ENCODE data around the gene GINS2.

Gene GINS2

DNA sequence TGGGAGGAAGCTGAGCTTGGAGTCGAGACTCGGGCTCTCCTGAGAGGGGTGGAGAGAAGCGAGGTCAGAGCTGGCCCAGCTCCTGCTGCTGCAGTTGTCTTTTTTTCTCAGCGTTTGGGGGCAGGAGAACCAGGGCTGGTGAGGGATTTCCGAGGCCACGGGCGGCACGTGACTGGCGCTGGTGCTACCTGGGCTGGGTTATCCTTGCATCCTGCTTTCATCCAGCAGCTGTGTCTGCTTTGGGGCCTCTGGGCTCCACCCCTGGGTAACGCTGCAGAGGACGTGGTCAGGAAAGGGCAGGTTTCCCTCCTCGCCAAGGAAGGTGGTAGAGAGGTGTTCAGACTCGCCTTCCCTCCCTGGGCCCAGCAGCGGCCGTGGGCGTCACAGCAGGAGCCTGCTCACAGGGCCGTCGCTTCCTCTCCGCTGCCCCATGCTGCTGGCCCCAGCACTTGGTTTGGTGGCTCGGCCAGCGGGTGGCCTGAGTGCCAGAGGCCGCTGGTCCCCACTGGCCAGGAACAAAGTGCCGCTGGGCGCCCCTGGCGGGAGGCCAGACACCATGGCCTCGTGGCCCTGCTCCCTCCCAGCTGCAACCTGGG is 53.1 kb downstream of the GINS2 start:
- H3K36me3 ChIP-seq (ENCODE audit: control insufficient read depth, insufficient read depth, low read length): no peaks in the 10 kb centered on the region
- no peak overlapping the region for H3K4me3 ChIP-seq (ENCODE audit: low read depth, low read length)
- no peak overlapping the region for H3K27ac ChIP-seq
- H3K9ac ChIP-seq: no peak overlapping the region
- no peak overlapping the region for H2AFZ ChIP-seq
- no peaks in the 10 kb centered on the region for H3K9me3 ChIP-seq (ENCODE audit: control insufficient read depth, low read length)
- no peak overlapping the region for H3K4me2 ChIP-seq (ENCODE audit: low read length)
- H3K4me1 ChIP-seq: peaks cover 15% of the 10 kb centered on the region
- H3K27me3 ChIP-seq (ENCODE audit: control insufficient read depth, insufficient read depth, low read length): no peaks in the 10 kb centered on the region
- H3K79me2 ChIP-seq: peaks cover 92% of the 10 kb centered on the region
- TF ChIP-seq, protein P1, sequence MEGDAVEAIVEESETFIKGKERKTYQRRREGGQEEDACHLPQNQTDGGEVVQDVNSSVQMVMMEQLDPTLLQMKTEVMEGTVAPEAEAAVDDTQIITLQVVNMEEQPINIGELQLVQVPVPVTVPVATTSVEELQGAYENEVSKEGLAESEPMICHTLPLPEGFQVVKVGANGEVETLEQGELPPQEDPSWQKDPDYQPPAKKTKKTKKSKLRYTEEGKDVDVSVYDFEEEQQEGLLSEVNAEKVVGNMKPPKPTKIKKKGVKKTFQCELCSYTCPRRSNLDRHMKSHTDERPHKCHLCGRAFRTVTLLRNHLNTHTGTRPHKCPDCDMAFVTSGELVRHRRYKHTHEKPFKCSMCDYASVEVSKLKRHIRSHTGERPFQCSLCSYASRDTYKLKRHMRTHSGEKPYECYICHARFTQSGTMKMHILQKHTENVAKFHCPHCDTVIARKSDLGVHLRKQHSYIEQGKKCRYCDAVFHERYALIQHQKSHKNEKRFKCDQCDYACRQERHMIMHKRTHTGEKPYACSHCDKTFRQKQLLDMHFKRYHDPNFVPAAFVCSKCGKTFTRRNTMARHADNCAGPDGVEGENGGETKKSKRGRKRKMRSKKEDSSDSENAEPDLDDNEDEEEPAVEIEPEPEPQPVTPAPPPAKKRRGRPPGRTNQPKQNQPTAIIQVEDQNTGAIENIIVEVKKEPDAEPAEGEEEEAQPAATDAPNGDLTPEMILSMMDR (IDR thresholded peaks at IDR 0.05): no peak

GRCh38 chr16:85634747-85635544 is 53.8 kb downstream of the GINS2 start:
- no peaks in the 10 kb centered on the region for H3K36me3 ChIP-seq (ENCODE audit: control insufficient read depth, insufficient read depth, low read length)
- H3K4me1 ChIP-seq: peaks cover 15% of the 10 kb centered on the region
- TF ChIP-seq, protein P1 (IDR thresholded peaks at IDR 0.05): no peak
- no peak overlapping the region for H2AFZ ChIP-seq
- no peak overlapping the region for H3K9ac ChIP-seq
- H3K27me3 ChIP-seq (ENCODE audit: control insufficient read depth, insufficient read depth, low read length): no peaks in the 10 kb centered on the region
- H3K79me2 ChIP-seq: peaks cover 93% of the 10 kb centered on the region
- H3K9me3 ChIP-seq (ENCODE audit: control insufficient read depth, low read length): no peaks in the 10 kb centered on the region
- no peak overlapping the region for H3K4me2 ChIP-seq (ENCODE audit: low read length)
- no peak overlapping the region for H3K4me3 ChIP-seq (ENCODE audit: low read depth, low read length)
- H3K27ac ChIP-seq: no peak overlapping the region

GRCh38 chr16:85633888-85634287 is 54.9 kb downstream of the GINS2 start:
- Histone ChIP-seq H3K27ac (no peak overlapping the region), H3K79me2 (peaks cover 94% of the 10 kb centered on the region), H3K9me3 (ENCODE audit: control insufficient read depth, low read length) (no peaks in the 10 kb centered on the region), H3K27me3 (ENCODE audit: control insufficient read depth, insufficient read depth, low read length) (no peaks in the 10 kb centered on the region), H3K4me2 (ENCODE audit: low read length) (no peak overlapping the region), H3K9ac (no peak overlapping the region), H3K4me1 (peaks cover 15% of the 10 kb centered on the region), H2AFZ (no peak overlapping the region), H3K4me3 (ENCODE audit: low read depth, low read length) (no peak overlapping the region), H3K36me3 (ENCODE audit: control insufficient read depth, insufficient read depth, low read length) (no peaks in the 10 kb centered on the region)
- TF ChIP-seq, protein P1 (IDR thresholded peaks at IDR 0.05): no peak

GRCh38 chr16:85633438-85633743 is 55.4 kb downstream of the GINS2 start:
- Histone ChIP-seq H3K4me2 (ENCODE audit: low read length) (no peak overlapping the region), H3K4me1 (peaks cover 15% of the 10 kb centered on the region), H3K4me3 (ENCODE audit: low read depth, low read length) (no peak overlapping the region), H3K27ac (no peak overlapping the region), H3K27me3 (ENCODE audit: control insufficient read depth, insufficient read depth, low read length) (no peaks in the 10 kb centered on the region), H3K9me3 (ENCODE audit: control insufficient read depth, low read length) (no peaks in the 10 kb centered on the region), H3K79me2 (peaks cover 94% of the 10 kb centered on the region), H3K36me3 (ENCODE audit: control insufficient read depth, insufficient read depth, low read length) (no peaks in the 10 kb centered on the region), H3K9ac (no peak overlapping the region), H2AFZ (no peak overlapping the region)
- TF ChIP-seq, protein P1 (IDR thresholded peaks at IDR 0.05): no peak
